Transverse colon (tissue), 4 donors: ENCODE results near the gene HOXC5. TPM values are rescaled to one million over a fixed set of nuclear protein-coding genes. Genes with fewer than 3 reads are reported as not detected.

Source experiments
- DNase-seq: peaks from one replicate; pipeline ENCODE4 v3.0.0-alpha.2; 2019
- H3K27ac ChIP-seq, 4 donors: fragments of 200-600 bp; sonication (generic); 2 replicates each; pipeline ENCODE4 v1.5.1; 2016 to 2018; ENCODE audit warnings: inconsistent platforms in 4 of 4
- H3K27me3 ChIP-seq: fragments of 200-600 bp; sonication (generic); 2 replicates; pipeline ENCODE4 v1.5.1; 2017; ENCODE audit warnings: inconsistent platforms
- H3K36me3 ChIP-seq, 4 donors: fragments of 200-600 bp; sonication (generic); 2 replicates each; pipeline ENCODE4 v1.5.1; 2017 to 2019; ENCODE audit warnings: inconsistent platforms in 4 of 4
- H3K4me1 ChIP-seq, 4 donors: fragments of 200-600 bp; sonication (generic); 2 replicates each; pipeline ENCODE4 v1.5.1; 2017 to 2020; ENCODE audit warnings: inconsistent platforms in 4 of 4
- H3K4me3 ChIP-seq, 4 donors: fragments of 200-600 bp; sonication (generic); 1 replicate in 1 of 4; 2 replicates in 3 of 4; pipeline versions ENCODE4 v1.5.1 to v1.6.1; 2017 to 2019; ENCODE audit warnings: inconsistent platforms in 4 of 4
- H3K9me3 ChIP-seq, 2 donors: fragments of 200-600 bp; sonication (generic); 2 replicates each; pipeline ENCODE4 v1.5.1; 2017 to 2019; ENCODE audit warnings: inconsistent platforms in 2 of 2
- EP300 ChIP-seq: sonication (generic); formaldehyde crosslinking; IDR thresholded peaks from one replicate; pipeline ENCODE4 v1.6.1; 2017; ENCODE audit warnings: antibody characterized with exemption, low read depth
- POLR2A ChIP-seq: fragments of 450-650 bp; IDR thresholded peaks from one replicate; pipeline ENCODE4 v1.6.1; 2016; ENCODE audit warnings: antibody characterized with exemption, mild to moderate bottlenecking, moderate library complexity
- POLR2AphosphoS5 ChIP-seq, 3 donors: sonication (generic); formaldehyde crosslinking; IDR thresholded peaks; one replicate each; pipeline ENCODE4 v1.6.1; 2016; ENCODE audit warnings: antibody characterized with exemption in 3 of 3
- WGBS, 2 donors: methylation state at CpG; one replicate each; pipeline ENCODE4 v1.1.5; 2018; ENCODE audit warnings: low coverage in 1 of 2; 5-methylcytosine and 5-hydroxymethylcytosine counted together
- in situ Hi-C, 4 donors: fragments of 200-750 bp; cut with MboI; loops; one replicate each; pipeline versions ENCODE4 v1.15.0 to v1.15.1; 2017; ENCODE audit warnings: low sequenced_read_pairs in 3 of 4, low pct_ligation_motif_present in 1 of 4, low pct_unique_long_range_greater_than_20kb in 1 of 4
- intact Hi-C: fragments of 100-400 bp; cut with DNase I; formaldehyde crosslinking; loops from one replicate; pipeline ENCODE4 v1.15.1; 2023; ENCODE audit warnings: low total_unique reads
- total RNA-seq, 4 donors: library from RNA; depleted of rRNA; stranded (reverse); fragments of >200 nt; gene quantifications; one replicate each; pipeline ENCODE4 v1.1.0, GENCODE V29; 2016
- TF ChIP-seq, protein P1 (sequence below), 5 experiments: fragments of 200-600 bp in 3 of 5; fragments of 450-650 bp in 2 of 5; sonication (generic) in 3 of 5; IDR thresholded peaks; 1 replicate in 2 of 5; 2 replicates in 3 of 5; pipeline ENCODE4 v1.5.1; 2016 to 2017; ENCODE audit warnings: antibody characterized with exemption in 5 of 5, inconsistent platforms in 3 of 5, mild to moderate bottlenecking in 2 of 5, moderate library complexity in 1 of 5

Gene HOXC5
- total RNA-seq, 4 donors from 2014 or later: 0.27 to 0.60 TPM; not detected in 2

DNA sequence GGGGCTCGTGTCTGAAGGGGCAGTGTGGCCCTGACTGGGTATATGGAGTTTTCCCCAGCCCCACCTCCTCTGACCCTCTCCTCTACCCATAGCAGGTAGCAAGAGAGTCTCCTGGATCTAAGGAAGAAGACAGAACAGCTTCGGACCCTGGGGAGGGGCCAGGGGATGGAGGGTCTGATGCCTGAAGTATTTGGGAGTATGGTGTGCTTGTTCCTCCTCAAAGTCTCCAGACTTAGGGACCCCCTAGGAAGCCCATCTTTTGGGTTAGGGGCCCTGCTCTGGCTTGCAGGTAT is 24.6 kb upstream of the HOXC5 start:
- Histone ChIP-seq H3K36me3 (no peaks in the 10 kb centered on the region), H3K27me3 (peaks cover 98% of the 10 kb centered on the region), H3K4me1 (peaks cover 0 to 28% (median 17%) of the 10 kb centered on the region in 4 donors), H3K4me3 (no peak overlapping the region), H3K27ac (no peak overlapping the region), H3K9me3 (no peaks in the 10 kb centered on the region)
- intact Hi-C loops: loop anchor here (5.0 kb wide), 2 partner anchors 184 to 199 kb away; no protein-coding TSS in a partner anchor
- DNase-seq: no peak
- TF ChIP-seq POLR2A: no peak
- TF ChIP-seq, protein P1, sequence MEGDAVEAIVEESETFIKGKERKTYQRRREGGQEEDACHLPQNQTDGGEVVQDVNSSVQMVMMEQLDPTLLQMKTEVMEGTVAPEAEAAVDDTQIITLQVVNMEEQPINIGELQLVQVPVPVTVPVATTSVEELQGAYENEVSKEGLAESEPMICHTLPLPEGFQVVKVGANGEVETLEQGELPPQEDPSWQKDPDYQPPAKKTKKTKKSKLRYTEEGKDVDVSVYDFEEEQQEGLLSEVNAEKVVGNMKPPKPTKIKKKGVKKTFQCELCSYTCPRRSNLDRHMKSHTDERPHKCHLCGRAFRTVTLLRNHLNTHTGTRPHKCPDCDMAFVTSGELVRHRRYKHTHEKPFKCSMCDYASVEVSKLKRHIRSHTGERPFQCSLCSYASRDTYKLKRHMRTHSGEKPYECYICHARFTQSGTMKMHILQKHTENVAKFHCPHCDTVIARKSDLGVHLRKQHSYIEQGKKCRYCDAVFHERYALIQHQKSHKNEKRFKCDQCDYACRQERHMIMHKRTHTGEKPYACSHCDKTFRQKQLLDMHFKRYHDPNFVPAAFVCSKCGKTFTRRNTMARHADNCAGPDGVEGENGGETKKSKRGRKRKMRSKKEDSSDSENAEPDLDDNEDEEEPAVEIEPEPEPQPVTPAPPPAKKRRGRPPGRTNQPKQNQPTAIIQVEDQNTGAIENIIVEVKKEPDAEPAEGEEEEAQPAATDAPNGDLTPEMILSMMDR (IDR thresholded peaks at IDR 0.05): no peak
- TF ChIP-seq EP300: no peak
- TF ChIP-seq POLR2AphosphoS5 (IDR thresholded peaks at IDR 0.05): no peak
- 50% methylated on average over 2 of the region's 2 CpGs; no CpG with 5 or more reads in 1 of the 2 donors for WGBS, 2 donors
- in situ Hi-C loops: loop anchor here in 2 of 4 donors (5.0 kb wide), 2 partner anchors 184 to 194 kb away; no protein-coding TSS in a partner anchor

DNA sequence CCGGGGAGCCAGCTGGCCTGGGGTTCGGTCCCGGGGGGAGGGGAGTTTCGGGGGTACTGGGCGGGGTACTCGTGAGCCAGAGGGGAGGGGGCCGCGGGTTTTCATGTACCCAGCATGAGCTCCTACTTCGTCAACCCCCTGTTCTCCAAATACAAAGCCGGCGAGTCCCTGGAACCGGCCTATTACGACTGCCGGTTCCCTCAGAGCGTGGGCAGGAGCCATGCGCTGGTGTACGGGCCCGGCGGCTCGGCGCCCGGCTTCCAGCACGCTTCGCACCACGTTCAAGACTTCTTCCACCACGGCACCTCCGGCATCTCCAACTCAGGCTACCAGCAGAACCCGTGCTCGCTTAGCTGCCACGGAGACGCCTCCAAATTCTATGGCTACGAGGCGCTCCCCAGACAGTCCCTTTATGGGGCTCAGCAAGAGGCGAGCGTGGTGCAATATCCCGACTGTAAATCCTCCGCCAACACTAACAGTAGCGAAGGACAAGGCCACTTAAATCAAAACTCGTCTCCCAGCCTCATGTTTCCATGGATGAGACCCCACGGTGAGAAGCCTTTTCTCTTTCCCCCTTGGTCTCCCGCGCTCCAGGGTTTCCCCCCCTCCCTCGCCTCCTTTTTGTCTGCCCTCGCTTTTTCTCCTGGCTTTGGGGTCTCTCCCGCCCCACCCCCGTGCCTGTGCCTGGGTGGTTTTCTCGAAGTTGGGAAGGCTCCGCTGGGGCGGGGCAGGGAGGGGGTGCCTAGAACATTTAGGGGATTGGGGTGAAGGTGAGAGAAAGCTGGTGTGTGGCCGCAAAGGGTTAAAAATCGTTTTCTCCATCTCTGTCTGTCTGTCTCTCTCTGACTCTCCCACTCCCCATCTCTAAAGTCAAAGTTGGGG is 23.4 kb upstream of the HOXC5 start:
- H3K4me3 ChIP-seq: peak overlapping the region in 1 of 4 donors; percentile 14
- no peaks in the 10 kb centered on the region for H3K36me3 ChIP-seq
- intact Hi-C loops: loop anchor here (5.0 kb wide), 2 partner anchors 183 to 198 kb away; no protein-coding TSS in a partner anchor
- TF ChIP-seq EP300 (no peak), POLR2A (no peak), POLR2AphosphoS5 (IDR thresholded peaks at IDR 0.05) (no peak)
- TF ChIP-seq, protein P1 (IDR thresholded peaks at IDR 0.05): no peak
- peaks cover 98% of the 10 kb centered on the region for H3K27me3 ChIP-seq
- in situ Hi-C loops: loop anchor here in 2 of 4 donors (5.0 kb wide), 2 partner anchors 183 to 193 kb away; no protein-coding TSS in a partner anchor
- 10 to 15% methylated on average over 14 to 38 of the region's 51 CpGs for WGBS, 2 donors
- peaks cover 0 to 30% (median 17%) of the 10 kb centered on the region in 4 donors for H3K4me1 ChIP-seq
- H3K9me3 ChIP-seq: no peaks in the 10 kb centered on the region
- H3K27ac ChIP-seq: no peak overlapping the region
- DNase-seq: no peak

DNA sequence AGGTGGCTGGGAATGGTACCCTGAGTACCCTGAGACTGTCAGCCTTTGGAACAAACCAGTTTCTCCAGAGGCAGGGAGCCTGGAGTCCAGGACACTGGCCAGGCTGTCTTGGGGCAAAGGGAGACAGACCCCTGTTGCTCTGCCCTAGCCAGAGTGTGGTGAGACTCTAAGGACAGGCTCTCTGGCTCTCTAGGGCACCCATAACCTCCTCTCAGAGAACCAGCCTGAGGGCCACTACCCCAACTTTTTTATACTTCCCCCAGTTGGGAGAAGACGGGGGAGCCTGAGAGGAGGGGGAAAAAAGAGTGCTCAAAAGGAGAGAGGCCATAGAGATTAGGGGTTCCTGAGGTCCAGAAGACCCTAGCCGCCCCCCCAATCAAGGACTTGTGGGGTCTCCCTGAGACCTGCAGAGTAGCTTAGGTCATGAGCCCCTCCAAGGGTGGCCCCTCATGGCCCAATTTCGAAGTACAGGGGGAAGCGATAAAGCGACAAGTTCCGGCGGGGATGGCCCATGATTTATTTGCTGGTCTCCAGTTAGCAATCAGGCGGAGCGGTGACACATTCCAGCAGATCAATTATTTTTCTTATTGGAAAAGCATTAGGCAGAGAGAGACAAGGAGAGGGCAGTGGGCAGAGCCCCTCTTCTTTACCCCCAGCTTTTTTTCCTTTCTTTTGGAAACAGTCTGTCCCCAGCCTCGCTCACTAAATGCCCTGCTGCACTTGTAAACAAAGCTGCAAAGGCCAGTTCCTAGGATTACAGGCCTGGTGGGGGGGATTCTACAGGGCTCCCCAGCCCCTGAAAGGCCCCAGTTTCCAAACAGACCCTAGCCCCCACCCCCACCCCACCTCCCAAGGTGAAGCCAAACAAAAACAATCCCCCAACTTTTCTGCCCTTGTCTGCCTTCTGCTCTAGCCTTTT is 22.5 kb upstream of the HOXC5 start:
- no peak overlapping the region for H3K4me3 ChIP-seq

More for the DNA sequence above, 22.5 kb upstream of the HOXC5 start:
- intact Hi-C loops (no loop called here), in situ Hi-C loops (no loop called here)
- 27% methylated on average over 3 to 10 of the region's 10 CpGs for WGBS, 2 donors
- TF ChIP-seq, protein P1 (IDR thresholded peaks at IDR 0.05): no peak
- TF ChIP-seq POLR2AphosphoS5 (IDR thresholded peaks at IDR 0.05) (no peak), POLR2A (no peak), EP300 (no peak)
- H3K27me3 ChIP-seq: peaks cover 98% of the 10 kb centered on the region
- H3K36me3 ChIP-seq: no peaks in the 10 kb centered on the region
- DNase-seq: no peak
- H3K9me3 ChIP-seq: no peaks in the 10 kb centered on the region
- H3K4me1 ChIP-seq: peaks cover 0 to 34% (median 19%) of the 10 kb centered on the region in 4 donors
- no peak overlapping the region for H3K27ac ChIP-seq
